Neuronal stem cell (in vitro differentiated cells): ENCODE data around the gene RANGAP1.

ENCODE experiments used
- DNase-seq: peaks from one replicate; pipeline ENCODE4 v3.0.0-alpha.2; 2013; ENCODE audit warnings: low spot score
- H2AFZ ChIP-seq: one replicate; pipeline ENCODE4 v1.6.1; 2013; ENCODE audit warnings: mild to moderate bottlenecking, low read length, inconsistent platforms
- H2AK5ac ChIP-seq: 2 replicates; pipeline ENCODE4 v1.6.1; 2013; ENCODE audit warnings: low read depth, mild to moderate bottlenecking, inconsistent platforms, low read length, moderate library complexity, mixed read lengths
- H2BK120ac ChIP-seq: 2 replicates; pipeline ENCODE4 v1.6.1; 2013; ENCODE audit warnings: low read depth, mild to moderate bottlenecking, inconsistent platforms, low read length, moderate library complexity, mixed read lengths
- H2BK12ac ChIP-seq: one replicate; pipeline ENCODE4 v1.6.1; 2013; ENCODE audit warnings: low read length, inconsistent platforms
- H2BK15ac ChIP-seq: 2 replicates; pipeline ENCODE4 v1.6.1; 2013; ENCODE audit warnings: mild to moderate bottlenecking, low read length, inconsistent platforms, mixed read lengths
- H2BK5ac ChIP-seq: one replicate; pipeline ENCODE4 v1.6.1; 2013; ENCODE audit warnings: inconsistent platforms, mild to moderate bottlenecking, low read length, moderate library complexity
- H3K14ac ChIP-seq: one replicate; pipeline ENCODE4 v1.6.1; 2013; ENCODE audit warnings: low read length, inconsistent platforms
- H3K18ac ChIP-seq: 2 replicates; pipeline ENCODE4 v1.6.1; 2013; ENCODE audit warnings: low read length, inconsistent platforms
- H3K23ac ChIP-seq: 2 replicates; pipeline ENCODE4 v1.6.1; 2013; ENCODE audit warnings: low read depth, mild to moderate bottlenecking, mixed read lengths, low read length, inconsistent platforms; ENCODE audit not compliant: poor library complexity
- H3K27ac ChIP-seq: replicated peaks from 3 replicates; pipeline ENCODE4 v1.5.1; 2013; ENCODE audit warnings: low read length, inconsistent platforms
- H3K27me3 ChIP-seq, 3 experiments: 2 replicates each; pipeline ENCODE4 v1.6.1; 2013; ENCODE audit warnings: low read length in 3 of 3, mild to moderate bottlenecking in 2 of 3, inconsistent platforms in 1 of 3, low read depth in 1 of 3, mixed read lengths in 1 of 3, moderate library complexity in 1 of 3; ENCODE audit not compliant: control insufficient read depth in 3 of 3, insufficient read depth in 3 of 3
- H3K36me3 ChIP-seq, 2 donors: replicated peaks in 1 of 2; 2 replicates each; pipeline ENCODE4 v1.6.1; 2013; ENCODE audit warnings: low read length in 2 of 2; ENCODE audit not compliant: control insufficient read depth in 2 of 2, insufficient read depth in 2 of 2
- H3K4ac ChIP-seq: 2 replicates; pipeline ENCODE4 v1.6.1; 2013; ENCODE audit warnings: inconsistent platforms, mild to moderate bottlenecking, low read length, moderate library complexity
- H3K4me1 ChIP-seq, 2 donors: 1 replicate in 1 of 2; 2 replicates in 1 of 2; pipeline ENCODE4 v1.6.1; 2013; ENCODE audit warnings: low read length in 2 of 2, low read depth in 1 of 2; ENCODE audit not compliant: control insufficient read depth in 2 of 2, insufficient read depth in 1 of 2
- H3K4me2 ChIP-seq: one replicate; pipeline ENCODE4 v1.6.1; 2013; ENCODE audit warnings: mild to moderate bottlenecking, low read length, inconsistent platforms; ENCODE audit not compliant: insufficient read depth, poor library complexity, severe bottlenecking
- H3K4me3 ChIP-seq, 2 donors: 2 replicates each; pipeline ENCODE4 v1.5.1; 2013; ENCODE audit warnings: low read length in 2 of 2, mild to moderate bottlenecking in 2 of 2, inconsistent platforms in 1 of 2, moderate library complexity in 1 of 2
- H3K79me1 ChIP-seq: one replicate; pipeline ENCODE4 v1.6.1; 2013; ENCODE audit warnings: low read depth, mild to moderate bottlenecking, inconsistent platforms, low read length, moderate library complexity
- H3K9ac ChIP-seq: one replicate; pipeline ENCODE4 v1.6.1; 2013; ENCODE audit warnings: mild to moderate bottlenecking, low read depth, low read length, inconsistent platforms; ENCODE audit not compliant: poor library complexity
- H3K9me3 ChIP-seq, 2 donors: replicated peaks in 1 of 2; 2 replicates each; pipeline versions ENCODE3 to v1.6.1; 2013; ENCODE audit warnings: low read length in 2 of 2, mild to moderate bottlenecking in 2 of 2, inconsistent platforms in 1 of 2, low read depth in 1 of 2, mixed read lengths in 1 of 2, moderate library complexity in 1 of 2; ENCODE audit not compliant: control insufficient read depth in 2 of 2, insufficient read depth in 1 of 2
- H4K8ac ChIP-seq: one replicate; pipeline ENCODE4 v1.6.1; 2013; ENCODE audit warnings: low read depth, mild to moderate bottlenecking, inconsistent platforms, low read length, moderate library complexity
- H4K91ac ChIP-seq: one replicate; pipeline ENCODE4 v1.6.1; 2013; ENCODE audit warnings: low read length, low read depth, mild to moderate bottlenecking, inconsistent platforms; ENCODE audit not compliant: poor library complexity
- WGBS, 2 donors: extraction: QIAGEN DNeasy Blood & Tissue Kit; methylation state at CpG; one replicate each; pipeline ENCODE4 v1.1.7; 2013; ENCODE audit warnings: missing lambda C conversion rate in 2 of 2, mixed read lengths in 1 of 2; ENCODE audit not compliant: insufficient read length in 2 of 2, insufficient replicate concordance in 1 of 2; ENCODE audit errors: extremely low coverage in 2 of 2; 5-methylcytosine and 5-hydroxymethylcytosine counted together

The RANGAP1 gene

GRCh38 chr22:41226723-41227655, 59.0 kb downstream of the RANGAP1 start:
- Histone ChIP-seq H4K8ac (peak overlapping the region; percentile 65), H3K9ac (no peak overlapping the region), H3K23ac (peak overlapping the region; percentile 73), H2BK12ac (no peak overlapping the region), H3K4ac (no peak overlapping the region), H3K4me1 (no peaks in the 10 kb centered on the region), H3K4me3 (no peak overlapping the region), H3K27ac (no peak overlapping the region), H3K27me3 (no peaks in the 10 kb centered on the region), H2BK5ac (peak overlapping the region; percentile 24), H3K36me3 (peaks cover 42 to 89% of the 10 kb centered on the region in 2 donors), H3K18ac (no peak overlapping the region), H2BK120ac (no peak overlapping the region), H3K14ac (no peak overlapping the region), H2BK15ac (no peak overlapping the region), H3K9me3 (peaks cover 0 to 3% of the 10 kb centered on the region in 2 donors), H4K91ac (no peak overlapping the region), H2AK5ac (no peak overlapping the region), H3K4me2 (no peak overlapping the region), H2AFZ (no peak overlapping the region), H3K79me1 (peaks cover 3% of the 10 kb centered on the region)
- DNase-seq = no peak
- no CpG with 5 or more reads among the region's 26 CpGs for WGBS, 2 donors

- Histone ChIP-seq H3K36me3 (peaks cover 48 to 91% of the 10 kb centered on the region in 2 donors), H3K27me3 (no peaks in the 10 kb centered on the region), H2BK5ac (no peak overlapping the region)
Observed at GRCh38 chr22:41223535-41223934, 62.5 kb downstream of the RANGAP1 start.

GRCh38 chr22:41222846-41223507, 63.0 kb downstream of the RANGAP1 start:
- no peak overlapping the region for H3K9ac ChIP-seq
- H2BK15ac ChIP-seq = no peak overlapping the region
- H2BK5ac ChIP-seq = peak overlapping the region; percentile 0
- H3K14ac ChIP-seq = no peak overlapping the region
- H3K36me3 ChIP-seq = peaks cover 47 to 86% of the 10 kb centered on the region in 2 donors
- H3K4me3 ChIP-seq = no peak overlapping the region
- H2BK12ac ChIP-seq = no peak overlapping the region
- peaks cover 3% of the 10 kb centered on the region for H3K79me1 ChIP-seq
- peaks cover under 1% of the 10 kb centered on the region in 2 donors for H3K4me1 ChIP-seq
- no peak overlapping the region for H2AK5ac ChIP-seq
- H4K8ac ChIP-seq = no peak overlapping the region
- no peak overlapping the region for H3K4ac ChIP-seq
- no peak overlapping the region for H4K91ac ChIP-seq
- peaks cover 0 to 3% of the 10 kb centered on the region in 2 donors for H3K9me3 ChIP-seq
- no peak overlapping the region for H2BK120ac ChIP-seq
- no CpG with 5 or more reads among the region's 9 CpGs for WGBS, 2 donors
- DNase-seq = no peak
- no peaks in the 10 kb centered on the region for H3K27me3 ChIP-seq
- H3K18ac ChIP-seq = no peak overlapping the region
- no peak overlapping the region for H3K23ac ChIP-seq
- no peak overlapping the region for H2AFZ ChIP-seq
- no peak overlapping the region for H3K4me2 ChIP-seq
- H3K27ac ChIP-seq = no peak overlapping the region

More at GRCh38 chr22:41223535-41223934, 62.5 kb downstream of the RANGAP1 start:
- no peak overlapping the region for H4K91ac ChIP-seq
- WGBS, 2 donors = no CpG with 5 or more reads among the region's 7 CpGs
- peak overlapping the region; percentile 17 for H3K23ac ChIP-seq
- no peak for DNase-seq
- H2BK15ac ChIP-seq = no peak overlapping the region
- H2AK5ac ChIP-seq = no peak overlapping the region
- no peak overlapping the region for H3K27ac ChIP-seq
- no peak overlapping the region for H3K9ac ChIP-seq
- peaks cover 0 to 3% of the 10 kb centered on the region in 2 donors for H3K9me3 ChIP-seq
- H3K14ac ChIP-seq = peak overlapping the region; percentile 97
- peaks cover 3% of the 10 kb centered on the region for H3K79me1 ChIP-seq
- no peak overlapping the region for H3K4ac ChIP-seq
- no peak overlapping the region for H2BK120ac ChIP-seq
- peak overlapping the region; percentile 17 for H4K8ac ChIP-seq
- no peak overlapping the region for H3K4me3 ChIP-seq
- no peak overlapping the region for H3K18ac ChIP-seq
- H2AFZ ChIP-seq = no peak overlapping the region
- no peak overlapping the region for H2BK12ac ChIP-seq
- H3K4me1 ChIP-seq = no peaks in the 10 kb centered on the region
- H3K4me2 ChIP-seq = no peak overlapping the region
